HEK293T (cell line): ENCODE measurements around the gene EYA3.

ENCODE experiments used
- CTCF ChIA-PET: fragments of 350-600 bp; formaldehyde crosslinking; extraction: SDS; loops from one replicate; lab custom pipeline; 2021; ENCODE audit warnings: antibody characterized with exemption, inconsistent platforms; lab: Yijun Ruan, JAX
- POLR2A ChIA-PET: fragments of 350-600 bp; formaldehyde crosslinking; extraction: SDS; loops from one replicate; lab custom pipeline; 2020; ENCODE audit warnings: antibody characterized with exemption, inconsistent platforms; lab: Yijun Ruan, JAX
- DNase-seq: peaks from one replicate; pipeline ENCODE4 v3.0.0; 2012; ENCODE audit warnings: mixed read lengths; ENCODE audit errors: extremely low spot score
- ARNT ChIP-seq: fragments of 450-650 bp; IDR thresholded peaks from 2 replicates; pipeline ENCODE4 v1.6.1; 2017; ENCODE audit warnings: mild to moderate bottlenecking
- BHLHE40 ChIP-seq: fragments of 450-650 bp; IDR thresholded peaks from 2 replicates; pipeline ENCODE4 v1.6.1; 2016; ENCODE audit warnings: mild to moderate bottlenecking, moderate library complexity, borderline replicate concordance
- CTBP1 ChIP-seq: fragments of 450-650 bp; IDR thresholded peaks from 2 replicates; pipeline ENCODE4 v1.6.1; 2016; ENCODE audit warnings: borderline replicate concordance
- ELF4 ChIP-seq: fragments of 450-650 bp; IDR thresholded peaks from 2 replicates; pipeline ENCODE4 v1.6.1; 2017; ENCODE audit warnings: antibody characterized with exemption
- FOXA1 ChIP-seq: fragments of 450-650 bp; IDR thresholded peaks from 2 replicates; pipeline ENCODE4 v1.6.1; 2016; ENCODE audit warnings: mild to moderate bottlenecking
- FOXK2 ChIP-seq: fragments of 450-650 bp; IDR thresholded peaks from 2 replicates; pipeline ENCODE4 v1.6.1; 2016; ENCODE audit warnings: mild to moderate bottlenecking
- FOXM1 ChIP-seq: fragments of 450-650 bp; IDR thresholded peaks from 2 replicates; pipeline ENCODE4 v1.6.1; 2017; ENCODE audit warnings: mild to moderate bottlenecking, borderline replicate concordance
- HDGF ChIP-seq: fragments of 450-650 bp; IDR thresholded peaks from 2 replicates; pipeline ENCODE4 v1.6.1; 2017; ENCODE audit warnings: antibody characterized with exemption, borderline replicate concordance
- L3MBTL2 ChIP-seq: fragments of 450-650 bp; conservative IDR thresholded peaks from 2 replicates; pipeline ENCODE4 v1.6.1; 2016; ENCODE audit warnings: mild to moderate bottlenecking
- LEF1 ChIP-seq: fragments of 450-650 bp; IDR thresholded peaks from 2 replicates; pipeline ENCODE4 v1.6.1; 2017; ENCODE audit warnings: mild to moderate bottlenecking, borderline replicate concordance
- NFRKB ChIP-seq: fragments of 450-650 bp; IDR thresholded peaks from 2 replicates; pipeline ENCODE4 v1.6.1; 2016; ENCODE audit warnings: mild to moderate bottlenecking, moderate library complexity
- SP1 ChIP-seq: fragments of 450-650 bp; IDR thresholded peaks from 2 replicates; pipeline ENCODE4 v1.6.1; 2017
- SUZ12 ChIP-seq: fragments of 450-650 bp; IDR thresholded peaks from 2 replicates; pipeline ENCODE4 v1.6.1; 2016; ENCODE audit warnings: mild to moderate bottlenecking
- TARDBP ChIP-seq: fragments of 450-650 bp; IDR thresholded peaks from 2 replicates; pipeline ENCODE4 v1.6.1; 2016
- ZNF384 ChIP-seq: fragments of 450-650 bp; IDR thresholded peaks from 2 replicates; pipeline ENCODE4 v1.6.1; 2016
- TF ChIP-seq, protein P1 (sequence below): fragments of 450-650 bp; IDR thresholded peaks from 2 replicates; pipeline ENCODE4 v1.6.1; 2016

Gene EYA3

DNA sequence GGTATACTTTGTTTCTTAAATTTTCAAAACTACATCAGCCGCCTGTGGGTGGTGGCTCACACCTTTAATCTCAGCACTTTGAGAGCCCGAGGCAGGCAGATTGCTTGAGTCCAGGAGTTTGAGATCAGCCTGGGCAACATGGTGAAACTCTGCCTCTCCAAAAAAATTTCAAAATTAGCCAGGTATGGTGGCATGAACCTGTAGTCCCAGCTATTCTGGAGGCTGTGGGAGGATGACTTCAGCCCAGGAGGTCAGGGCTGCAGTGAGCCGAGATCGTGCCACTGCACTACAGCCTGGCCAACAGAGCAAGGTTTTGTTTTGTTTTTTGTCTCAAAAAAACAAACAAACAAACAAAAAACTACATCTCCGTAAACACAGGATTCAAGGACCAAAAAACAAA, 3.3 kb downstream of the EYA3 start:
- ChIA-PET CTCF (interaction anchor here (0.9 to 1.5 kb wide), 2 partner anchors 163 to 275 kb away, joined by 4 to 5 read pairs; no protein-coding TSS in a partner anchor), POLR2A (interaction anchor here (1.0 kb wide), 1 partner anchor 20 kb away, joined by 3 read pairs; no protein-coding TSS in a partner anchor)
- no peak for DNase-seq
- no peak for TF ChIP-seq FOXM1
- TF ChIP-seq HDGF, result no peak
- no peak for TF ChIP-seq ARNT
- no peak for TF ChIP-seq NFRKB
- TF ChIP-seq FOXA1, result no peak
- no peak for TF ChIP-seq SP1
- no peak for TF ChIP-seq FOXK2
- TF ChIP-seq L3MBTL2, result no peak
- no peak for TF ChIP-seq ZNF384
- TF ChIP-seq TARDBP, result no peak
- no peak for TF ChIP-seq BHLHE40
- TF ChIP-seq SUZ12, result no peak
- no peak for TF ChIP-seq LEF1
- TF ChIP-seq, protein P1, sequence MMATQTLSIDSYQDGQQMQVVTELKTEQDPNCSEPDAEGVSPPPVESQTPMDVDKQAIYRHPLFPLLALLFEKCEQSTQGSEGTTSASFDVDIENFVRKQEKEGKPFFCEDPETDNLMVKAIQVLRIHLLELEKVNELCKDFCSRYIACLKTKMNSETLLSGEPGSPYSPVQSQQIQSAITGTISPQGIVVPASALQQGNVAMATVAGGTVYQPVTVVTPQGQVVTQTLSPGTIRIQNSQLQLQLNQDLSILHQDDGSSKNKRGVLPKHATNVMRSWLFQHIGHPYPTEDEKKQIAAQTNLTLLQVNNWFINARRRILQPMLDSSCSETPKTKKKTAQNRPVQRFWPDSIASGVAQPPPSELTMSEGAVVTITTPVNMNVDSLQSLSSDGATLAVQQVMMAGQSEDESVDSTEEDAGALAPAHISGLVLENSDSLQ, result no peak
- no peak for TF ChIP-seq ELF4
- no peak for TF ChIP-seq CTBP1

DNA sequence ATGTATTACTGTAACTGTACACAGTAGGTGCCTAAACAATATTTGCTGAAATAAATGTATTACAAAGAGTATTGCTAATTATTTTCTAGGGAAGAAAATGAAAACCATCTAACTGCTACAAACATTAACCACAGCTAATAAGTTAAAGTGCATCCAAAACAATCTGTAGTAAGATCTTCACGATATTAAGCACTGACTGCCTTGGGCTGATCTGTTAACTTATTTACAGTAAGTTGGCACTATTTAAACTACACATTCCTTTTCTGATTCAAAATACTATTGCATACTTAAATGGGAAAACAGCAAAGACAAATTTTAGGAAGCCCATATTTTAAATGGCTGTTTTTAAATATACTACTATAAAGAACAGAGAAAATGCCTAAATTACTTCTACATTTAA, 4.5 kb downstream of the EYA3 start:
- no peak for DNase-seq
- ChIA-PET POLR2A (no interaction called here), CTCF (interaction anchor here (1.5 kb wide), 1 partner anchor 165 kb away, joined by 5 read pairs; no protein-coding TSS in a partner anchor)
- TF ChIP-seq ZNF384 (no peak), HDGF (no peak), CTBP1 (no peak), NFRKB (no peak), FOXM1 (no peak), BHLHE40 (no peak), SUZ12 (no peak), FOXA1 (no peak), SP1 (no peak), LEF1 (no peak), TARDBP (no peak), FOXK2 (no peak), ARNT (no peak), L3MBTL2 (no peak)
- TF ChIP-seq, protein P1, result no peak

DNA sequence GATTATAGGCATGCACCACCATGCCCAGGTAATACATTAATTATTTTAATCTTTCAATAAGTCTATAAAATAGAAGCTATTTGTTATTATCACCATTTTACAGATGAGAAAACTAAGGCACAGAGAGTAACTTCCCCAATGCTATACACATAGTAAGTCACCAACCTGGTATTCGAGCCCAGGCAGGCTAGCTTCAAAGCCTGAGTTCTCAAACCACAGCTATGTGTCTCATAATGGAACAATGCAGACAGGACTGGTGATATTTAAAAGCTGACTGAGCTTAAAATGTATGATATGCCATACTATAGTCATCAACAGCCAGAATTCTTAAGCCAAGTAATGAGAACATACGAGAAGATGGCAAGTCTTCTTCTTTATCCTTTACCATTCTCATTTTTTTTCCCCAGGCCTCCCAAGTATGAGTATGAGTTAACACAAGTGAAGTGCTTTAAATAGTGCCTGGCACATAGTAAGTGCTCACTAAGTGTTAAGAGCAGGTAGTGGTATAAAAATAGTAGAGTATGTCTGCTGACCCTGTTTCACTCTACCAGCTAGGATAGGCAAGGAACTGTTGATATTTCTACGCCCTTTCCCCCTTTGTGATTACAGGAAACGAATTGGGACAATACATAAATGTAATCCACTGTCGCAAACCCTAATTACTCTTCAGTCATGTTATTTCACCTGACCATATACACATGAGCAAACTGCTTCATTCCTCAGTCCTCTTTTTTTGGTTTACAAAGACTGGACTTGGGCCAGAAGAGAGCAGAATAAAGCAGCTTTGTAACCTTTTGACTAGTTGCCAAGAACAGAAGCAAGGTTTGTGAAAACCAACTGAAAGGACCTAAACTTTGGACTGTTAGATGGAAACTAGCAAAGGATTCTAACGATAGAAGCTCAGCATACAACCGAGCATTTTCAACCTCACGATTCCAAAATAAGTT, 9.5 kb downstream of the EYA3 start:
- TF ChIP-seq L3MBTL2 (no peak), ELF4 (no peak), ARNT (no peak), NFRKB (no peak), SUZ12 (no peak), FOXM1 (no peak), TARDBP (no peak)
- DNase-seq, result no peak
- CTCF ChIA-PET, result interaction anchor here (1.1 kb wide), 1 partner anchor 9 kb away, joined by 3 read pairs; the partner anchor contains the start of gene EYA3
- POLR2A ChIA-PET, result interaction anchor here (1.1 to 2.0 kb wide), 2 partner anchors 9 to 10 kb away, joined by 4 to 8 read pairs; partner anchors contain the start of gene EYA3

DNA sequence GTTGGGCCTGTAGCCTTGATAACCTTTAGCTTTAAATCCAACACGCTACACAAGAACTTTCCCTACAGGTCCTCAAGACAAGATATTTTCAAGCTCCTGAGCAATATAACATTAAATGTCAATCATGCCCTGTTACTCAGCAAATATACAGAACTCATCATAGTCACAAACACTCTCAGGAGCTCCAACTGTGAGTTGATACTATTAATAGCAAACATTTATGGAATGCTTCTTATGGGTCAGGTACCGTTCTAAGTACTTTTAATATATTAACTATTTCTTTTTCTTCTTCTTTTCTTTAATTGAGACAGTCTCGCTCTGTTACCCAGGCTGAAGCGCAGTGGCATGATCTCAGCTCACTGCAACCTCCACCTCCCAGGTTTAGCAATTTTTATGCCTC, 10.1 kb downstream of the EYA3 start:
- no peak for DNase-seq
- TF ChIP-seq, protein P1, result peak; percentile 41
- TF ChIP-seq SUZ12, result no peak
- POLR2A ChIA-PET, result interaction anchor here (1.1 to 2.0 kb wide), 2 partner anchors 9 to 10 kb away, joined by 4 to 8 read pairs; partner anchors contain the start of gene EYA3
- CTCF ChIA-PET, result no interaction called here

DNA sequence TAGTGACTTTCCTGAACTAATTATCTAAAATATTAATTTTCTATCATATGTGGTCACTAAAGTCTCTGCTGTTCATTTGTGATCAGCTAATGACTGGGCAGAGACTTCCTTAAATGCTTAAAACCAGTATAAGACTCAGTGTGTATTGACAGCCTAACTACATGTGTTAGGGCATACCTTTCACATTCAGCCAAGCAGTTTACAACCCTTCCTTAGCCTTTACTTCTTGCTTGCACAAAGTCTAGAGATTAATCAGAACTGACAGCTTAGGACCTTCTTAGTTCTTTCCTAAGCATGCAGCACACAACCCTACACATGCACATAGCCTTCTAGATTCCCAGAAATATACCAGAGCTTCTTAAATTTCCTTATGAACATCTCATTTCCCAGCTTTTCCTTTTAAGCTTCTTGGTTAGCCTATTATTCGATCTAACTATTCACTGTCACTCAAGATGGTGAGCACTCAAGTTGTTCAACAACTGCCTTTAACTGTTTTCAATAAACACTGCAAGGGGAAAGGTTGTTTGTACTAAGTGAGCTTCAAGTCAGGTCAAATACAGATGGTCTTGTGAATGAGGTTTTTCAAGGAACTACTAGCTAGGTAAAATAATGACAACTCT, 13.4 kb downstream of the EYA3 start:
- POLR2A ChIA-PET, result interaction anchor here (1.5 kb wide), 1 partner anchor 13 kb away, joined by 6 read pairs; the partner anchor contains the start of gene EYA3
- CTCF ChIA-PET, result no interaction called here
- no peak for DNase-seq
- no peak for TF ChIP-seq FOXK2
- TF ChIP-seq, protein P1, result peak; percentile 82
